GM19043 (cell line): Measurements from ENCODE around the gene CLIP1.
"Not testable (repeated sequence)": the region's sequence is repeated elsewhere in the genome, so short reads cannot be mapped to it uniquely, and the experiment has no call there.

Source experiments
- ATAC-seq: cut with Tn5 transposase; IDR thresholded peaks from one replicate; pipeline ENCODE4 v1.9.1; 2021; ENCODE audit warnings: low read depth; ENCODE audit not compliant: unreplicated experiment

Gene CLIP1

DNA sequence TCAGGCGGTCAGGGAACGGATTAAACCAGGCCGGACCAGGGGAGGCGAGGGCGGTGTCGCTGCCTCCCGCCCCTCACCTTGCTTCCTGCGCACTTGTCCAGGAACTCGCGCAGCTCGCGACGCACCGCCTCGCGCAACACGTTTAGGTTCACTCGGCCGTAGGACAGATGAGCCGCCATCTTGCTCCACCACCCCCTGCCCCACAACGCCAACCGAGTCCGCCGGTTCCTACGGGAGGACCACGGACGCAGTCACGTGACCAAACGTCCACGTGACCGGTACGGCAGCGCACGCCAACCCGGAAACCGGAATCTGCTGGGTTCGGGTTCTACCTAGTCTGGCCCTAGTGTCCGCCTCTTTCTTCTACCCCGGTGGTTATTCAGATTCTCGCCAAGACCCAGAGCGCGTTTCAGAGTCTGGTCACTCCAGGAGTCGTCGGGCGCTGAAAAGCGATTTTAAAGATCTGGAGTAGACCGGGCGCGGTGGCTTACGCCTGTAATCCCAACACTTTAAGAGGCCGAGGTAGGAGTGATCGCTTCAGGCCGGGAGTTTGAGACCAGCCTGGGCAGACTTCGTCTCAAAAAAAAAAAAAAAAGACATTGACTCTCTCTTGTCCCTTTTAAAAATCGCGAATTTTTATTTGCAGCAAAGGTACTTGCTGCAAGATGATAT is 156.1 kb downstream of the CLIP1 start, which contains the start of gene VPS33A:
TSS of gene VPS33A (minus strand) at position 265 of the 672 bp plus-strand sequence. CDS start at position 179, 86 bp downstream.
- ATAC-seq = peak; percentile 79

DNA sequence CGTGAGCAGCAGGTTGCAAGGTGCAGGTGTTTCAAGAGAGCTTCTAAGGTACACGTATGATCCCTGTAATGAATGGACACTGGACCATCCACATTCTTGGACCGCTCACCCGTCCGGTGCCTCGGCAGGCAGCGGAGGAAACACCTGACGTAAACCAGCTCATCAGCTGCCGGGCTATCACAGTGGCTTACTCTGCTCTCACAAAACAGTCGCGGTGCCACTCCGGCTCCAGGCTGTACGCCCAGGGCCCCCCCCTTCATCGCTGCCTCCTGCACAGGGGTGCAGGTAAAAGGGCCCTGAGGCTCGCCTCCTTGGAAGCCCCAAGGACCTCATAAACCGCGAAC is 156.6 kb downstream of the CLIP1 start:
- peak; percentile 17 for ATAC-seq

DNA sequence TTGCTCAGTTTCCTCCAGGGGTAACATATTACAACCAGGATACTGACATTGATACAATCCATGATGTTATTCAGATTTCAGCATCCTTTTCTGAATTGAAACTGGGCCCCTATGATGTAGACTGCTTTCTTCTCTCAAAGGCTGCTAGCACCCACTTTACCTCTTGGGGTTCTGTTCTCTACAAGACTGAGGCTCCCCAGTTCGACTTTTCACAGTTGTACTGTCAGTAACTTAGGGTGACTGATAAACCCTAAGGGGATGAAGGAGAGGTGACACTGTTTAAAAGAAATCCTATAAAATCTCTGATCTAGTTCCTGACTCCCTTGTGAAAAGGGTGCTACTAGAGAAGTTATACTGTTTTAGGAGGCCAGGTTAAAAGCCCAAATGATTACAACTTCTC is 157.0 kb downstream of the CLIP1 start:
- no peak for ATAC-seq

DNA sequence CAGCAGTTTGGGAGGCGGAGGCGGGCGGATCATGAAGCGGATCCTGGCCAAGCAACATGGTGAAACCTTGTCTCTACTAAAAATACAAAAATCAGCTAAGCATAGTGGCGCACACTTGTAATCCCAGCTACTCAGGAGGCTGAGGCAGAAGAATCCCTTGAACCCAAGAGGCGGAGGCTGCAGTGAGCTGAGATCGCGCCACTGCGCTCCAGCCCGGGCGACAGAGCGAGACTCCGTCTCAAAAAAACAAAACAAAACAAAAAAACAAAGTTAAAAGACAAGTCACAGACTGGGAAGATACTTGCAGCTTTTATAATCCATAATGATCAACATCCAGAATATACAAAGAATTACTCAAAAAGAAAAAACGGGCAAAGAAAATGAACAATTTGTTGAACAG is 161.7 kb downstream of the CLIP1 start:
- not testable (repeated sequence) for ATAC-seq

DNA sequence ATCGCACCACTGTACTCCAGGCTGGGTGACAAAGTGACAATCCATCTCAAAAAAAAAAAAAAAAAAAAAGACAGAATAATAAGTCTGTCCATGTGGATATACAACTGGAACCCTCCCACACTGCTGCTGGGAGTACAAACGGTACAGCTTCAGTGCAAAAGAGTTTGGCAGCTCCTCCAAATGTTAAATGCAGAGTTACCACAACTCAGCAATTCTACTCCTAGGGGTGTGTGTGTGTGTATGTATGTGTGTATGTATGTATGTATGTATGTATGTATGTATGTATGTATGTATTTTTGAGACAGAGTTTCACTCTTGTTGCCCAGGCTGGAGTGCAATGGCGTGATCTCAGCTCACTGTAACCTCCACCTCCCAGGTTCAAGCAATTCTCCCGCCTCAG is 163.5 kb downstream of the CLIP1 start:
- not testable (repeated sequence) for ATAC-seq

DNA sequence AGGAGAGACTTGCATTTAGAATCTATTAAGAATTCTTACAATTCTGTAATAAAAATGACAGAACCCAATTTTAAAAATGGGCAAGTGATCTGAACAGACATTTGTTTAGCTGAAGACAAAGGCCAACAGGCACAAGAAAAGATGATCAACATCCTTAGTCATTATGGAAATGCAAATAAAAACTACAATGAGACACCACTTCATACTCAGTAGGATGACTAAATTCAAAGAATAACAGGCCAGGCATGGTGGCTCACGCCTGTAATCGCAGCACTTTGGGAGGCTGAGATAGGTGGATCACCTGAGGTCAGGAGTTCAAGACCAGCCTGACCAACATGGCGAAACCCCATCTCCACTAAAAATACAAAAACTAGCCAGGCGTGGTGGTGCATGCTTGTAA is 164.0 kb downstream of the CLIP1 start:
- not testable (repeated sequence) for ATAC-seq

DNA sequence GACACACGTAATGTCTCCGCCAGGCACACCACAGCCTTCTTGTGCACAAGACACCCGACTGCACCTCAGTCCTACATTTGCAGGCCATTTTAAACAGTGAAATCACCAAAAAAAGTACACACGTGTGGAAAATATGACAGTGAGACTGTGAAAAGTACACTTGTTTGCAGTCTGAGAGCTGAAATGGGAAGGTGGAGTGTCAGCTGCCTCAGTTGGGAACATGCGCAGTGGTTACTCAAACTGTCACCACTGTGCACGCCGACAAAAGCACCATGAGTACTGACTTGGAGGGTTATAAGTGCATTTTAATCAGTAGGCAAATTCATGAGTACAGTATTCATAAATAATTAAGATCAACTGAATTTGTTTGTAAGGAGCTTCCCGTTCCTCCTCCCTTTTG is 171.9 kb downstream of the CLIP1 start:
- ATAC-seq = no peak

DNA sequence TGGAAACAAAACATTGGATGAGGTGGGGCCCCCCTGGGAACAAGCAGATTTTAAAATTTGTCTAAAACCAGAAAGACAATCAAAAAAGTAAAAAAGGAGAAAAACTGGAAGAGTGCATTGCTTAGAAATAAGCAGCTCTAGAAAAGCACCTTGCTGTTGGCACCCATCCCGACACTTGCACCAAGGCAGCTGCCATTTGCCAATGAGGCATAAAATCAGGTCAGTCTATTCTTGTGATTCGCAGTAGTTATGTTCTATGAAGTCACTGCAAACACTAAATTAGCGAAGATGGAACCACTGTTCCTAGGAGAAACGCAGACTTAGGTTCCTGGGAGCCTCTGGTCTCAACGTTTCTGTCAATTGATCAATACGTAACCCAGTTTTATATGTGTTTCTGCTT is 172.4 kb downstream of the CLIP1 start:
- no peak for ATAC-seq

DNA sequence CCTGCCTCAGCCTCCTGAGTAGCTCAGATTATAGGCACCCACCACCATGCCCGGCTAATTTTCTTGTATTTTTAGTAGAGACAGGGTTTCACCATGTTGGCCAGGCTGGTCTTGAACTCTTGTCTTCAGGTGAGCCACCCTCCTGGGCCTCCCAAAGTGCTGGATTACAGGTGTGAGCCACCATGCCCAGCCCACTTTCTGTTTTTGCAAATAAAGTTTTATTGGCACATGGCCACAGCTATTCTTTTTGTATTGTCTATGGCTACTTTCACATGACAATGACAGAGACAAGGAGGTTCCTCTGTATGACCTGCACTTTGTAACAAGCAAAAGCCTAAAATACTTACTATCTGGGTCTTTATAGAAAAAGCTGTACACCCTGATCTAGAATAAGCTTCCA is 176.9 kb downstream of the CLIP1 start:
- no peak for ATAC-seq

DNA sequence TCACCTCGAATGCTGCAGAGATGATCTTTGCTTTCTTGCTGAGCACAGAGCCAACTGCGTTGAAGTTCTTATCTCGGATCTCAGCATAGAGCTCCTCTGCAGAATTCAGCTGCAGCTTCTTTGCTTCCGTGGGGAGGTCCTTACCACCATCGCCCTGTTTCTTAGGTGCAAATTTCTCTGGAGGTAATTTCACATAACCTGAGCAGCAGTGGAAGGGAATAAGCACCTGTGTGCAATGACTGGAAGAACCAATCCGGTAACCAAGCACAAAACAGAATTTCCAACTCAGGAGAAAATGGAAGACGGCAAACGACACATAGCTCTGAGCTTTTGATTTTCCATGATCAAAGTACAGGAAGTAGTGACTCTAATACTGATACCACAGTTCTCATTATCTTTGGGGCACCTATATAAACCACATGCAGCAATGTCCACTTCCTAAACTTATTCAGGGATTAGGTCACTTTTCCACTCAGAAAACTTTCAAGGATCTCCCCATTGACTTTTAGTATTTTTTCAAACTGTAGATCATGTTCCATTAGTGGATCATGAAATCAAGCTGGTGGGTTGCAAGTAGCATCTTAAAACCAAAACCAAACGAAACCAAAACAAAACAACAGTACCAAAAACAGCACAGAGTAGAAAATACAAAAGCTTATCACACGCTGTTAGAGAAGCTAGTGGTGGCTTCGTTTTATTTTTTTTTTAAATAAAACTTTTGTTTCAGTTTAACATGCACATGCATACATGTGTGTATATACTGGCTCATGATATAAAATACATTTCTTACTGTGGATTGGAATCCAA is 177.7 kb downstream of the CLIP1 start:
- ATAC-seq = no peak

DNA sequence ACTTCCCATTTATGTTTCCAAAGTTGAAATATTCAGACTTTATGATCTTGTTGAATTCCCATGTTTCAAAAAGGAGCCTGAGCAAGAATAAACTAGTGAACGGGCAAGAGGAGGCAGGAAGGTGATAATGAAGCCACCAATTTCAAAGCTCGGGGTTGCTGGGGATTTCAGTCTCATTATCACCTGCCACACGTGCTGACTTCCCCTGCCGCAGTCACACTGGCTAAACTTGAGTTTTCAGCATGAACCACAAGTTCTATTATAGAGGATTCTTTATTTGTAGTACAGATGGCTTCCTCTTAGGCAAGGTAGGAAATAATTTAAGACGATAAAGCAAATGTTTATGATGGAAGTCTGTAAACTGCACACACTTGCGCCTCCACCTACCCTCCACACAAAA is 178.5 kb downstream of the CLIP1 start:
- no peak for ATAC-seq

DNA sequence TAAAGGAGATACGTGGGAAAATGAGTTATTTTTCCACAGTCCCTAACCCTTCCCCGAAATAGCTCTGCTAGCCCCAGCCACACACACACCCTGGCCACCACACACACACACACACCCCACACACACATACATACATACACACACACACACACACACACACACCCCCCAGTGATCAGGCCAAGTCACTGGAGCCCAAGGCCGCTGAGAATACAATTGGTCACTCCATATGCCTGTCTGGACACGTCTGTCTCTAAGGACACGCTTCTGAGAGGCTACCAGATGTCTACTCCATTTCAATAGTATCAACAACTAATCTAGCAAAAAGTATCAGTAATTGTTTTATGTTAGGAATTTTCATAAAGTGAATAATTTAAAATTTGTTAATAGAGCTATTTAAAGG is 183.6 kb downstream of the CLIP1 start:
- no peak for ATAC-seq

DNA sequence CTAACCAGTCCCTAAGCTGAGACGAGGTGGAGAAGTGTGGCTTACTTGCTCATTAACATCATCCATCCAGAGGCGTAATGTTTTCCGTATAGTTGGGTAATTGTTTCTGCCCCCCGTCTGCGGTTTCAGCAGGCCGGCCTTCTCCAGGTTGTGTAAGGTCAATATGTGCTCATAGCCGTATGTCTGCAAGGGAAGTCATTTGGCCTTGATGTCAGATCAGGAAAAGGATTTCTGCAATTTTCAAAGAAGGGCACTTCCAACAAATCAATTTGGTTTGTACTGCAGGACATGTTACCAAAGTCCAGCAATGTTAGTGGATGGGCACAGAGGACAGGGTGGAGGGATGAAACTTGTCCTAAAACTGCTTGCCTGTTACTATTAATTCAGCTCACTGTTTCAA is 186.7 kb downstream of the CLIP1 start:
- ATAC-seq = no peak

DNA sequence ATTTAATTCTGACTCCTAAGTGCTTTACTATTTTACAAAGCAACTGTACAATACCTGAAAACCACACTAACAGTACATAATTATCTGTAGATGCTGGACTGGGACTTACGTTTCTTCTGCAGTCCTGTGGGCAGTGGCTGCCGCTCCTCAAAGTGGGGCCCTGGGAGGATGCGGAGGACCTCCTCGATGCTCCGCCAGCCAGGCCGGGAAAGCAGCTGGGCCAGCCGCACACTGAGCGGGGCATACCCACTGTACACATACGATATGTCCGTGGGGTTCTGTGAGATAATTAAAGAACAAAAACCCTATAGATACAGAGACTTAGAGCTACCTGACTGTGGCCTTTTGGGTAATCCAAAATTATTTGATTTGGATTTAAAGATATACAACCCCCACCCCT is 189.8 kb downstream of the CLIP1 start:
- no peak for ATAC-seq

DNA sequence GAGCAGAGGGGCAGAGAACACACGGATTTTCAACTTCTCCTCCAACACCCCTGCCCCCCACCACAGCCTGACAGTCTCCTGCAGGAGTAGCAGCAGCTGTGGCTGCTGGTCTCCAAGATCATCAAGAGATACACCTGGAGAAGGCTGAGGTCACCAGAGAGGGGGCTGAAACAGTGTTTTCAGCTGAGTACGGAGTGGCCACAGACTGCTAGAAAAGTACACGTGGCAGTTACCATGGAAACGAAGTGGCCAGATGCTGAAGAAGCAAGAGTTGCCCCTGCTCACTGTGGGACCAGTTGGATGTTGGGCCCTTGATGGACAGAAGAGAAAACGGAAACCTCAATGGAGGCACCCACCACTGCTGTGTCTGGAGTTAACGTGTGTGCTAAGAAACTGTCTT is 191.7 kb downstream of the CLIP1 start:
- ATAC-seq = no peak

DNA sequence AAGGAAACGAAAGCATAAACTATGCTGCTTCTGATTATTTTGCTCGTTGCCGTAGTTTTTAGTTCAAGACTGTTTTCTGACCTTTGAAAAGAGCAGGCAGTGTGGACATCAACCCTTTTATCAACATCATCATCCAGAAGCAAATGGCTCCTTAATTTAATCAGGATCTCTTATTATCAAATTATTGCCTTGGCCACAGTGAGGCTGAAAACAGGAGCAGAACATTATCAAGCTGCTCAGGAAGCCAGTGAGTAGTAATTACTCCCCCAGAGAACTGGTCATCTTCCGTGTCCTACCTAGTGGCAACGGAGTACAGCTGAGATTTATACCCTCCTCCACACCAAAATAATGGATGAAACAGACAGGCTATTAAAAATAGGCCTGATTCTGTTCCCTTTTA is 194.4 kb downstream of the CLIP1 start:
- no peak for ATAC-seq

DNA sequence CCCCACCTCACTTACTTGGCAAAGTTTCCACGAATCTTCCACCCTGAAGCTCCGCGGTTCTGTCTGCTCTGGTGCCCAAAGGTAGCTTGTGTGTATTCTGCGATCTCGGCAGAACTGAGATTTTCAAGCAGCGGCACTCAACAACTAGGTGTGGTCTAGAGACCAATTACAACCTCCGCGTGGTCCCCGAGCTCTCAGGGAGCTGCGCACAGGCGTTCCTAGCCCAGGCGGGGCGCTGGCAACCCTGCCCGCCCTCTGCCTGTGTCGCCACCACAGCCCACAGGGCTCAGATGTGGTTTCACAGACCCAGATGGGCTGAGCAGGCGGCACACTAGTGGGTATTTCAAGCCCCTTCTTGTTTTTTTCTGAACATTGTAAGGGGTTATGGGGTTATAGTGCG is 195.1 kb downstream of the CLIP1 start:
- no peak for ATAC-seq

DNA sequence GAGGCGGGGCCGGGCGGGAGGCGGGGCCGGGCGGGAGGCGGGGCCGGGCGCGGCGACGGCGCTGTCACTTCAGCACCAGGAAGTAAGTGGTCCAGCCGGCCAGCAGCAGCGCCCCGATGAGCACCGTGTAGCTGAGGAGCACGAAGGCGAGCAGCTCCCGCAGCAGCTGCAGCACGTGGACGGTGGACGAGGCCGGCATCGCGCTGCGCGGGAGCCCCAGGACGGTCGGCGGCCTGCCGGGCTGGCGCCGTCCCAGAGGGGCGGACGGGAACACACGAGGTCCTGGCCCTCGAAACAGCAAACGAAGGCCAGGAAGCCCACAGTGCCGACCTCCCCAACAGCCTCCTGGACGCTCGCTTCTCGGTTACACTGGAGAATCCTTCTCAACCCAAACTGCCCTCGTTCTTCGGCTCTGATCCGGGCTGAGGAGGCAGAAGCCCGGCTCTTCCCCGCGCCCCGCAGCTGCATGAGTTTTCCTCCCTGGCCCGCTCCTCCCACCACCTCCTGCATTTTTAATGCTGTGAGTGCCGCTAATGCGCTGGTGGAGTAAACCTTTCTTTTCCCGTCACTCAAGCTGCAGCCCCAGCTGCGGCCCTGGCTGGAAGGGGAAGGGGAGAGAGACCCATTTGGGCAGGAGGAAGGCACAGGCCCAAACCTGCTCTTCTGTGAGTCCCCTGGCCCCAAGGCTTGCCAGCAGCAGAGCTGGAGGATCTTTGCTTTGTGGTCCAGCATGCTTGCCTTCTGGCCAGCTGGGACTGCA is 195.9 kb downstream of the CLIP1 start:
- no peak for ATAC-seq

DNA sequence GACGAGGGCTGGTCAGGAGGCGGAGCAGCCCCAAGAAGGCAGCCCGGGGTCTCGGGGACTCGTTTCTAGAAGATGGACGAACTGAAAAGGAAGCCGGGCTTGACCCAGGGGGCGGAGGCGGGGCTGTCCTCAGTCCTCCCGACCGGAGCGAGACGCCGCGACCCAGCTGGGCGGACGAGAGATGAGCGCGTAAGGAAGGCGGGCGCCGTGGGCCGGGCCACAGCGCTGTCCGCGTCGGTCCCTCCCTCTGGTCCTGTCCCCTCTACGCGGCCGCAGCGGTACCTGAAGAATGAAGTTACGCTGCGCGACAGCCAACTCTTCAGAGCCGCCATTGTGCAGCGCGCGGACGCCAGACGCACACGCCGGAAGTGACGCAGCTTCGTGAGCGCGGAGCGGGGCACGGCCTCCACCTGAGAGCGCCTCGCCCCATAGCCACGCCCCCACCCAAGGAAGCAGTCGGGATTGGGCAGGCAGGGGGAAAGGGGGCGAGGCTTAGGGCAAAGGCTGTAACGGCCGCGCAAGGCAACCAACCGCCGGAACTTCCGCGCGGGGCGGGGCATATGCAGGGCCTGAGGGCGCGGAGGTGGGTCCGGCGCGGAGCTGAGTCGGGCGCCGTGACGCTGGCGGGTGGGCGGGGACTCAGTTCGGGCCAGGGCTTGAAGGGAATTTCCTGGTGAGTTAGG is 196.6 kb downstream of the CLIP1 start, which contains the start of gene DIABLO:
TSS of gene DIABLO (minus strand) at position 370 of the 683 bp plus-strand sequence. CDS start at position 332, 38 bp downstream.
- ATAC-seq = peak; percentile 89
